Activated CD8-positive, alpha-beta memory T cell treated with anti-CD3 and anti-CD28 coated beads, Interleukin-2, amount 50 U/mL, for 24 hours (primary cell): ENCODE measurements around the gene EFCAB6.

Experiments
- DNase-seq: peaks from one replicate; pipeline ENCODE4 v3.0.0-alpha.2; 2020; ENCODE audit errors: extremely low read depth

EFCAB6 gene

GRCh38 chr22:43502306-43502874 lies 309.7 kb downstream of the EFCAB6 start:
- DNase-seq = no peak

GRCh38 chr22:43501878-43502277 lies 310.2 kb downstream of the EFCAB6 start:
- DNase-seq = no peak

- DNase-seq = no peak
These were observed 311.0 kb downstream of the EFCAB6 start for GRCh38 chr22:43500792-43501785.

GRCh38 chr22:43498856-43499253 lies 313.2 kb downstream of the EFCAB6 start:
- DNase-seq = no peak

- no peak for DNase-seq
These were observed 313.9 kb downstream of the EFCAB6 start for GRCh38 chr22:43497956-43498855.

GRCh38 chr22:43493297-43493696 lies 318.8 kb downstream of the EFCAB6 start:
- no peak for DNase-seq

- no peak for DNase-seq
These were observed 320.4 kb downstream of the EFCAB6 start for GRCh38 chr22:43491737-43492136.

- no peak for DNase-seq
These were observed 320.9 kb downstream of the EFCAB6 start for GRCh38 chr22:43491177-43491576.

GRCh38 chr22:43490311-43490710 lies 321.8 kb downstream of the EFCAB6 start:
- no peak for DNase-seq

GRCh38 chr22:43488937-43489336 lies 323.2 kb downstream of the EFCAB6 start:
- no peak for DNase-seq

GRCh38 chr22:43488031-43488866 lies 323.9 kb downstream of the EFCAB6 start:
- no peak for DNase-seq

- no peak for DNase-seq
These were observed 324.6 kb downstream of the EFCAB6 start for GRCh38 chr22:43487311-43488030.

- no peak for DNase-seq
These were observed 326.5 kb downstream of the EFCAB6 start for GRCh38 chr22:43485502-43486089.

GRCh38 chr22:43484227-43484626 lies 327.9 kb downstream of the EFCAB6 start:
- DNase-seq = no peak

GRCh38 chr22:43483669-43484068 lies 328.4 kb downstream of the EFCAB6 start:
- DNase-seq = no peak

- no peak for DNase-seq
These were observed 328.8 kb downstream of the EFCAB6 start for GRCh38 chr22:43483266-43483665.

- no peak for DNase-seq
These were observed 329.8 kb downstream of the EFCAB6 start for GRCh38 chr22:43482318-43482625.

GRCh38 chr22:43481568-43482317 lies 330.4 kb downstream of the EFCAB6 start:
- no peak for DNase-seq

GRCh38 chr22:43479962-43480361 lies 332.1 kb downstream of the EFCAB6 start:
- DNase-seq = no peak
